GM23338 (cell line): ENCODE results near the gene PTTG1IP. TPM values are rescaled to one million over a fixed set of nuclear protein-coding genes. Genes with fewer than 3 reads are reported as not detected.
A peak's percentile ranks its signal among the peaks of the same experiment; 100 is the strongest.

Experiments used
- ATAC-seq: fragments of 200-7000 bp; cut with Tn5 transposase; 3 replicates; pipeline ENCODE4 v1.9.1; 2020
- DNase-seq: peaks from one replicate; pipeline ENCODE4 v3.0.0-alpha.2; 2015; ENCODE audit warnings: low spot score
- H2AFZ ChIP-seq: fragments of 200-600 bp; sonication (generic); 2 replicates; pipeline ENCODE4 v1.8.0; 2016; ENCODE audit warnings: antibody characterized with exemption, mild to moderate bottlenecking, moderate library complexity
- H3F3A ChIP-seq: fragments of 200-600 bp; sonication (generic); replicated peaks from 2 replicates; pipeline ENCODE4 v1.8.0; 2017; ENCODE audit warnings: antibody characterized with exemption, mixed run types, low read depth
- H3K27ac ChIP-seq: fragments of 200-600 bp; sonication (generic); 2 replicates; pipeline ENCODE4 v1.6.1; 2016; ENCODE audit warnings: low read depth
- H3K27me3 ChIP-seq: fragments of 200-600 bp; sonication (generic); 2 replicates; pipeline ENCODE4 v1.8.0; 2016; ENCODE audit warnings: mild to moderate bottlenecking, mixed run types, moderate library complexity; ENCODE audit not compliant: insufficient read depth
- H3K36me3 ChIP-seq: fragments of 200-600 bp; sonication (generic); 2 replicates; pipeline ENCODE4 v1.8.0; 2016; ENCODE audit warnings: mild to moderate bottlenecking; ENCODE audit not compliant: insufficient read depth
- H3K4me1 ChIP-seq: fragments of 200-600 bp; sonication (generic); 2 replicates; pipeline ENCODE4 v1.8.0; 2016; ENCODE audit warnings: mild to moderate bottlenecking, moderate library complexity; ENCODE audit not compliant: insufficient read depth
- H3K4me2 ChIP-seq: fragments of 200-600 bp; sonication (generic); 2 replicates; pipeline ENCODE4 v1.7.1; 2017; ENCODE audit warnings: mixed run types
- H3K4me3 ChIP-seq: fragments of 200-600 bp; sonication (generic); 2 replicates; pipeline ENCODE4 v1.6.1; 2016; ENCODE audit warnings: mixed run types
- H3K79me2 ChIP-seq: fragments of 200-600 bp; sonication (generic); replicated peaks from 2 replicates; pipeline ENCODE4 v1.8.0; 2017; ENCODE audit warnings: mild to moderate bottlenecking; ENCODE audit not compliant: insufficient read depth
- H3K9me2 ChIP-seq: fragments of 200-600 bp; sonication (generic); 2 replicates; pipeline ENCODE4 v1.8.0; 2017; ENCODE audit not compliant: insufficient read depth
- H4K20me1 ChIP-seq: fragments of 200-600 bp; sonication (generic); replicated peaks from 2 replicates; pipeline ENCODE4 v1.8.0; 2017; ENCODE audit warnings: mild to moderate bottlenecking; ENCODE audit not compliant: insufficient read depth
- H3K27ac Mint-ChIP-seq: 2 replicates; pipeline ENCODE4 v1.8.0; 2020; ENCODE audit warnings: inconsistent platforms, mild to moderate bottlenecking, moderate library complexity, mixed read lengths
- H3K27me3 Mint-ChIP-seq: 3 replicates; pipeline ENCODE4 v1.8.0; 2022; ENCODE audit warnings: low read depth, mild to moderate bottlenecking, moderate library complexity, mixed read lengths, inconsistent platforms; ENCODE audit not compliant: insufficient read depth, poor library complexity
- H3K36me3 Mint-ChIP-seq: 3 replicates; pipeline ENCODE4 v1.8.0; 2021; ENCODE audit warnings: low read depth, mild to moderate bottlenecking, inconsistent platforms, moderate library complexity, mixed read lengths
- H3K4me1 Mint-ChIP-seq: 3 replicates; pipeline ENCODE4 v1.8.0; 2020; ENCODE audit warnings: mild to moderate bottlenecking, inconsistent platforms, mixed read lengths
- H3K4me3 Mint-ChIP-seq: 3 replicates; pipeline ENCODE4 v1.8.0; 2021; ENCODE audit warnings: moderate library complexity, mild to moderate bottlenecking, inconsistent platforms, mixed read lengths
- H3K9me3 Mint-ChIP-seq: 3 replicates; pipeline ENCODE4 v1.8.0; 2020; ENCODE audit warnings: moderate library complexity, mild to moderate bottlenecking, inconsistent platforms, mixed read lengths
- CREB1 ChIP-seq: fragments of 250-450 bp; sonication (Bioruptor Pico); IDR thresholded peaks from 2 replicates; pipeline ENCODE4 v1.5.0; 2020; ENCODE audit warnings: low read depth, mild to moderate bottlenecking, moderate library complexity
- EZH2 ChIP-seq: fragments of 200-600 bp; sonication (generic); IDR thresholded peaks from one replicate; pipeline ENCODE4 v1.8.0; 2017; ENCODE audit warnings: antibody characterized with exemption, mild to moderate bottlenecking, low read depth; ENCODE audit not compliant: unreplicated experiment
- JUNB ChIP-seq: IDR thresholded peaks from one replicate; pipeline ENCODE4 v1.6.1; 2016; ENCODE audit warnings: antibody characterized with exemption; ENCODE audit not compliant: unreplicated experiment
- NANOG ChIP-seq: IDR thresholded peaks from 2 replicates; pipeline ENCODE4 v1.6.1; 2016; ENCODE audit warnings: antibody characterized with exemption, borderline replicate concordance
- POLR2AphosphoS5 ChIP-seq: IDR thresholded peaks from 2 replicates; pipeline ENCODE4 v1.6.1; 2016; ENCODE audit warnings: antibody characterized with exemption, low read depth
- STAT1 ChIP-seq: IDR thresholded peaks from one replicate; pipeline ENCODE4 v1.6.1; 2016; ENCODE audit warnings: antibody characterized with exemption; ENCODE audit not compliant: unreplicated experiment
- ZNF114 ChIP-seq: fragments of 250-450 bp; sonication (Bioruptor Pico); IDR thresholded peaks from 2 replicates; pipeline ENCODE4 v1.5.0; 2020; ENCODE audit warnings: mild to moderate bottlenecking, moderate library complexity
- polyA plus RNA-seq: library from polyadenylated mRNA; unstranded; fragments of >200 nt; fragmentation: Nextera tagmentation; extraction: Ambion mirVana; gene quantifications from 2 replicates; pipeline ENCODE4 v1.2.1, GENCODE V29; 2016
- total RNA-seq: library from RNA; depleted of rRNA; stranded (reverse); fragments of >200 nt; shearing (Covaris generic); gene quantifications from 2 replicates; pipeline ENCODE4 v1.2.3, GENCODE V29; 2014
- TF ChIP-seq, protein P1 (sequence below): IDR thresholded peaks from 2 replicates; pipeline ENCODE4 v1.6.1; 2016; ENCODE audit warnings: antibody characterized with exemption
- TF ChIP-seq, protein P2 (sequence below): fragments of 250-450 bp; sonication (Bioruptor Pico); IDR thresholded peaks from 2 replicates; pipeline ENCODE4 v1.5.0; 2020; ENCODE audit warnings: mild to moderate bottlenecking, moderate library complexity
- TF ChIP-seq, protein P3 (sequence below): IDR thresholded peaks from one replicate; pipeline ENCODE4 v1.6.1; 2018; ENCODE audit warnings: antibody characterized with exemption; ENCODE audit not compliant: unreplicated experiment

Gene PTTG1IP
- total and polyA plus RNA-seq, 2 experiments from 2014 or later: 99.9 to 172 TPM

DNA sequence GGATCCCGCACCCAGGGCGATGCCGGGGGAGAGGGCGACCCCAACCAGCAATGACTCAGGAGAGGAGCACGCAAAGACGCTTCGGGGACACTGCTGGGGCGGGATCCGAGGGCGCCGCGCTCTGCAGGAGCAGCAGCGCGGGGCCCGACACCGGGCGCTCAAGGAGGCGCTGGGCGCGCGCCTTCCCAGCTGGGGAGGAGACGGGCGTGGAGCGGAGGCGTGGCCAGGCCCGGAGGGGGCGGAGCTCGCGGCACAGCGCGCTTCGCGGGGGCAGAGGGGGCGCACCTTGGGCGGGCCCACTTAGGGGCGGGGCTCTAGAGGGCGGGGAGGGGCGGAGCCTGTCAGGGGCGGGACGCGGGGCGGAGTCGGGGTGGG, 56.0 kb downstream of the PTTG1IP start:
- TF ChIP-seq, protein P1, sequence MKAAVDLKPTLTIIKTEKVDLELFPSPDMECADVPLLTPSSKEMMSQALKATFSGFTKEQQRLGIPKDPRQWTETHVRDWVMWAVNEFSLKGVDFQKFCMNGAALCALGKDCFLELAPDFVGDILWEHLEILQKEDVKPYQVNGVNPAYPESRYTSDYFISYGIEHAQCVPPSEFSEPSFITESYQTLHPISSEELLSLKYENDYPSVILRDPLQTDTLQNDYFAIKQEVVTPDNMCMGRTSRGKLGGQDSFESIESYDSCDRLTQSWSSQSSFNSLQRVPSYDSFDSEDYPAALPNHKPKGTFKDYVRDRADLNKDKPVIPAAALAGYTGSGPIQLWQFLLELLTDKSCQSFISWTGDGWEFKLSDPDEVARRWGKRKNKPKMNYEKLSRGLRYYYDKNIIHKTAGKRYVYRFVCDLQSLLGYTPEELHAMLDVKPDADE: no peak
- TF ChIP-seq JUNB (no peak), POLR2AphosphoS5 (no peak; the same call in 1 of the 2 replicates), NANOG (no peak), ZNF114 (CRISPR knock-in tag) (no peak), EZH2 (no peak), CREB1 (no peak), STAT1 (no peak)
- TF ChIP-seq, protein P2, sequence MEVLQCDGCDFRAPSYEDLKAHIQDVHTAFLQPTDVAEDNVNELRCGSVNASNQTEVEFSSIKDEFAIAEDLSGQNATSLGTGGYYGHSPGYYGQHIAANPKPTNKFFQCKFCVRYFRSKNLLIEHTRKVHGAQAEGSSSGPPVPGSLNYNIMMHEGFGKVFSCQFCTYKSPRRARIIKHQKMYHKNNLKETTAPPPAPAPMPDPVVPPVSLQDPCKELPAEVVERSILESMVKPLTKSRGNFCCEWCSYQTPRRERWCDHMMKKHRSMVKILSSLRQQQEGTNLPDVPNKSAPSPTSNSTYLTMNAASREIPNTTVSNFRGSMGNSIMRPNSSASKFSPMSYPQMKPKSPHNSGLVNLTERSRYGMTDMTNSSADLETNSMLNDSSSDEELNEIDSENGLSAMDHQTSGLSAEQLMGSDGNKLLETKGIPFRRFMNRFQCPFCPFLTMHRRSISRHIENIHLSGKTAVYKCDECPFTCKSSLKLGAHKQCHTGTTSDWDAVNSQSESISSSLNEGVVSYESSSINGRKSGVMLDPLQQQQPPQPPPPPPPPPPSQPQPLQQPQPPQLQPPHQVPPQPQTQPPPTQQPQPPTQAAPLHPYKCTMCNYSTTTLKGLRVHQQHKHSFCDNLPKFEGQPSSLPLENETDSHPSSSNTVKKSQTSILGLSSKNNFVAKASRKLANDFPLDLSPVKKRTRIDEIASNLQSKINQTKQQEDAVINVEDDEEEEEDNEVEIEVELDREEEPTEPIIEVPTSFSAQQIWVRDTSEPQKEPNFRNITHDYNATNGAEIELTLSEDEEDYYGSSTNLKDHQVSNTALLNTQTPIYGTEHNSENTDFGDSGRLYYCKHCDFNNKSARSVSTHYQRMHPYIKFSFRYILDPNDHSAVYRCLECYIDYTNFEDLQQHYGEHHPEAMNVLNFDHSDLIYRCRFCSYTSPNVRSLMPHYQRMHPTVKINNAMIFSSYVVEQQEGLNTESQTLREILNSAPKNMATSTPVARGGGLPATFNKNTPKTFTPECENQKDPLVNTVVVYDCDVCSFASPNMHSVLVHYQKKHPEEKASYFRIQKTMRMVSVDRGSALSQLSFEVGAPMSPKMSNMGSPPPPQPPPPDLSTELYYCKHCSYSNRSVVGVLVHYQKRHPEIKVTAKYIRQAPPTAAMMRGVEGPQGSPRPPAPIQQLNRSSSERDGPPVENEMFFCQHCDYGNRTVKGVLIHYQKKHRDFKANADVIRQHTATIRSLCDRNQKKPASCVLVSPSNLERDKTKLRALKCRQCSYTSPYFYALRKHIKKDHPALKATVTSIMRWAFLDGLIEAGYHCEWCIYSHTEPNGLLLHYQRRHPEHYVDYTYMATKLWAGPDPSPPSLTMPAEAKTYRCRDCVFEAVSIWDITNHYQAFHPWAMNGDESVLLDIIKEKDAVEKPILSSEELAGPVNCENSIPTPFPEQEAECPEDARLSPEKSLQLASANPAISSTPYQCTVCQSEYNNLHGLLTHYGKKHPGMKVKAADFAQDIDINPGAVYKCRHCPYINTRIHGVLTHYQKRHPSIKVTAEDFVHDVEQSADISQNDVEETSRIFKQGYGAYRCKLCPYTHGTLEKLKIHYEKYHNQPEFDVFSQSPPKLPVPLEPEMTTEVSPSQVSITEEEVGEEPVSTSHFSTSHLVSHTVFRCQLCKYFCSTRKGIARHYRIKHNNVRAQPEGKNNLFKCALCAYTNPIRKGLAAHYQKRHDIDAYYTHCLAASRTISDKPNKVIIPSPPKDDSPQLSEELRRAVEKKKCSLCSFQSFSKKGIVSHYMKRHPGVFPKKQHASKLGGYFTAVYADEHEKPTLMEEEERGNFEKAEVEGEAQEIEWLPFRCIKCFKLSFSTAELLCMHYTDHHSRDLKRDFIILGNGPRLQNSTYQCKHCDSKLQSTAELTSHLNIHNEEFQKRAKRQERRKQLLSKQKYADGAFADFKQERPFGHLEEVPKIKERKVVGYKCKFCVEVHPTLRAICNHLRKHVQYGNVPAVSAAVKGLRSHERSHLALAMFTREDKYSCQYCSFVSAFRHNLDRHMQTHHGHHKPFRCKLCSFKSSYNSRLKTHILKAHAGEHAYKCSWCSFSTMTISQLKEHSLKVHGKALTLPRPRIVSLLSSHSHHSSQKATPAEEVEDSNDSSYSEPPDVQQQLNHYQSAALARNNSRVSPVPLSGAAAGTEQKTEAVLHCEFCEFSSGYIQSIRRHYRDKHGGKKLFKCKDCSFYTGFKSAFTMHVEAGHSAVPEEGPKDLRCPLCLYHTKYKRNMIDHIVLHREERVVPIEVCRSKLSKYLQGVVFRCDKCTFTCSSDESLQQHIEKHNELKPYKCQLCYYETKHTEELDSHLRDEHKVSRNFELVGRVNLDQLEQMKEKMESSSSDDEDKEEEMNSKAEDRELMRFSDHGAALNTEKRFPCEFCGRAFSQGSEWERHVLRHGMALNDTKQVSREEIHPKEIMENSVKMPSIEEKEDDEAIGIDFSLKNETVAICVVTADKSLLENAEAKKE (CRISPR knock-in tag): no peak
- TF ChIP-seq, protein P3, sequence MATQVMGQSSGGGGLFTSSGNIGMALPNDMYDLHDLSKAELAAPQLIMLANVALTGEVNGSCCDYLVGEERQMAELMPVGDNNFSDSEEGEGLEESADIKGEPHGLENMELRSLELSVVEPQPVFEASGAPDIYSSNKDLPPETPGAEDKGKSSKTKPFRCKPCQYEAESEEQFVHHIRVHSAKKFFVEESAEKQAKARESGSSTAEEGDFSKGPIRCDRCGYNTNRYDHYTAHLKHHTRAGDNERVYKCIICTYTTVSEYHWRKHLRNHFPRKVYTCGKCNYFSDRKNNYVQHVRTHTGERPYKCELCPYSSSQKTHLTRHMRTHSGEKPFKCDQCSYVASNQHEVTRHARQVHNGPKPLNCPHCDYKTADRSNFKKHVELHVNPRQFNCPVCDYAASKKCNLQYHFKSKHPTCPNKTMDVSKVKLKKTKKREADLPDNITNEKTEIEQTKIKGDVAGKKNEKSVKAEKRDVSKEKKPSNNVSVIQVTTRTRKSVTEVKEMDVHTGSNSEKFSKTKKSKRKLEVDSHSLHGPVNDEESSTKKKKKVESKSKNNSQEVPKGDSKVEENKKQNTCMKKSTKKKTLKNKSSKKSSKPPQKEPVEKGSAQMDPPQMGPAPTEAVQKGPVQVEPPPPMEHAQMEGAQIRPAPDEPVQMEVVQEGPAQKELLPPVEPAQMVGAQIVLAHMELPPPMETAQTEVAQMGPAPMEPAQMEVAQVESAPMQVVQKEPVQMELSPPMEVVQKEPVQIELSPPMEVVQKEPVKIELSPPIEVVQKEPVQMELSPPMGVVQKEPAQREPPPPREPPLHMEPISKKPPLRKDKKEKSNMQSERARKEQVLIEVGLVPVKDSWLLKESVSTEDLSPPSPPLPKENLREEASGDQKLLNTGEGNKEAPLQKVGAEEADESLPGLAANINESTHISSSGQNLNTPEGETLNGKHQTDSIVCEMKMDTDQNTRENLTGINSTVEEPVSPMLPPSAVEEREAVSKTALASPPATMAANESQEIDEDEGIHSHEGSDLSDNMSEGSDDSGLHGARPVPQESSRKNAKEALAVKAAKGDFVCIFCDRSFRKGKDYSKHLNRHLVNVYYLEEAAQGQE: no peak
- Histone ChIP-seq H3K27ac (no peak overlapping the region), H2AFZ (no peak overlapping the region), H3K4me3 (peak overlapping the region; percentile 79), H3F3A (no peaks in the 10 kb centered on the region), H4K20me1 (peaks cover 11% of the 10 kb centered on the region), H3K79me2 (peaks cover 42% of the 10 kb centered on the region), H3K4me1 (0 out of 2 replicates have a peak, but pooled peaks cover 4% of the 10 kb centered on the region), H3K36me3 (0 out of 2 replicates have a peak, but pooled peaks cover 6% of the 10 kb centered on the region), H3K27me3 (0 out of 2 replicates have a peak, but pooled peaks cover 8% of the 10 kb centered on the region), H3K4me2 (peak overlapping the region; percentile 84), H3K9me2 (no peaks in the 10 kb centered on the region)
- Mint-ChIP-seq H3K4me1 (peaks cover 10% of the 10 kb centered on the region), H3K27ac (no peak overlapping the region), H3K9me3 (peaks cover 32% of the 10 kb centered on the region), H3K27me3 (peaks cover 24% of the 10 kb centered on the region), H3K4me3 (peak overlapping the region; percentile 71), H3K36me3 (peaks cover 26% of the 10 kb centered on the region)
- peak; percentile 91 for DNase-seq
- peak; percentile 66 for ATAC-seq
